GM23338 (cell line): Measurements from ENCODE around the gene CNTNAP2. TPM values are rescaled to one million over a fixed set of nuclear protein-coding genes. Genes with fewer than 3 reads are reported as not detected.

Source experiments
- ATAC-seq: fragments of 200-7000 bp; cut with Tn5 transposase; 3 replicates; pipeline ENCODE4 v1.9.1; 2020
- DNase-seq: peaks from one replicate; pipeline ENCODE4 v3.0.0-alpha.2; 2015; ENCODE audit warnings: low spot score
- H2AFZ ChIP-seq: fragments of 200-600 bp; sonication (generic); 2 replicates; pipeline ENCODE4 v1.8.0; 2016; ENCODE audit warnings: antibody characterized with exemption, mild to moderate bottlenecking, moderate library complexity
- H3F3A ChIP-seq: fragments of 200-600 bp; sonication (generic); replicated peaks from 2 replicates; pipeline ENCODE4 v1.8.0; 2017; ENCODE audit warnings: antibody characterized with exemption, mixed run types, low read depth
- H3K27ac ChIP-seq: fragments of 200-600 bp; sonication (generic); 2 replicates; pipeline ENCODE4 v1.6.1; 2016; ENCODE audit warnings: low read depth
- H3K27me3 ChIP-seq: fragments of 200-600 bp; sonication (generic); 2 replicates; pipeline ENCODE4 v1.8.0; 2016; ENCODE audit warnings: mild to moderate bottlenecking, mixed run types, moderate library complexity; ENCODE audit not compliant: insufficient read depth
- H3K36me3 ChIP-seq: fragments of 200-600 bp; sonication (generic); 2 replicates; pipeline ENCODE4 v1.8.0; 2016; ENCODE audit warnings: mild to moderate bottlenecking; ENCODE audit not compliant: insufficient read depth
- H3K4me1 ChIP-seq: fragments of 200-600 bp; sonication (generic); 2 replicates; pipeline ENCODE4 v1.8.0; 2016; ENCODE audit warnings: mild to moderate bottlenecking, moderate library complexity; ENCODE audit not compliant: insufficient read depth
- H3K4me2 ChIP-seq: fragments of 200-600 bp; sonication (generic); 2 replicates; pipeline ENCODE4 v1.7.1; 2017; ENCODE audit warnings: mixed run types
- H3K4me3 ChIP-seq: fragments of 200-600 bp; sonication (generic); 2 replicates; pipeline ENCODE4 v1.6.1; 2016; ENCODE audit warnings: mixed run types
- H3K79me2 ChIP-seq: fragments of 200-600 bp; sonication (generic); replicated peaks from 2 replicates; pipeline ENCODE4 v1.8.0; 2017; ENCODE audit warnings: mild to moderate bottlenecking; ENCODE audit not compliant: insufficient read depth
- H3K9me2 ChIP-seq: fragments of 200-600 bp; sonication (generic); 2 replicates; pipeline ENCODE4 v1.8.0; 2017; ENCODE audit not compliant: insufficient read depth
- H4K20me1 ChIP-seq: fragments of 200-600 bp; sonication (generic); replicated peaks from 2 replicates; pipeline ENCODE4 v1.8.0; 2017; ENCODE audit warnings: mild to moderate bottlenecking; ENCODE audit not compliant: insufficient read depth
- H3K27ac Mint-ChIP-seq: 2 replicates; pipeline ENCODE4 v1.8.0; 2020; ENCODE audit warnings: inconsistent platforms, mild to moderate bottlenecking, moderate library complexity, mixed read lengths
- H3K27me3 Mint-ChIP-seq: 3 replicates; pipeline ENCODE4 v1.8.0; 2022; ENCODE audit warnings: low read depth, mild to moderate bottlenecking, moderate library complexity, mixed read lengths, inconsistent platforms; ENCODE audit not compliant: insufficient read depth, poor library complexity
- H3K36me3 Mint-ChIP-seq: 3 replicates; pipeline ENCODE4 v1.8.0; 2021; ENCODE audit warnings: low read depth, mild to moderate bottlenecking, inconsistent platforms, moderate library complexity, mixed read lengths
- H3K4me1 Mint-ChIP-seq: 3 replicates; pipeline ENCODE4 v1.8.0; 2020; ENCODE audit warnings: mild to moderate bottlenecking, inconsistent platforms, mixed read lengths
- H3K4me3 Mint-ChIP-seq: 3 replicates; pipeline ENCODE4 v1.8.0; 2021; ENCODE audit warnings: moderate library complexity, mild to moderate bottlenecking, inconsistent platforms, mixed read lengths
- H3K9me3 Mint-ChIP-seq: 3 replicates; pipeline ENCODE4 v1.8.0; 2020; ENCODE audit warnings: moderate library complexity, mild to moderate bottlenecking, inconsistent platforms, mixed read lengths
- CREB1 ChIP-seq: fragments of 250-450 bp; sonication (Bioruptor Pico); IDR thresholded peaks from 2 replicates; pipeline ENCODE4 v1.5.0; 2020; ENCODE audit warnings: low read depth, mild to moderate bottlenecking, moderate library complexity
- EZH2 ChIP-seq: fragments of 200-600 bp; sonication (generic); IDR thresholded peaks from one replicate; pipeline ENCODE4 v1.8.0; 2017; ENCODE audit warnings: antibody characterized with exemption, mild to moderate bottlenecking, low read depth; ENCODE audit not compliant: unreplicated experiment
- JUNB ChIP-seq: IDR thresholded peaks from one replicate; pipeline ENCODE4 v1.6.1; 2016; ENCODE audit warnings: antibody characterized with exemption; ENCODE audit not compliant: unreplicated experiment
- NANOG ChIP-seq: IDR thresholded peaks from 2 replicates; pipeline ENCODE4 v1.6.1; 2016; ENCODE audit warnings: antibody characterized with exemption, borderline replicate concordance
- POLR2AphosphoS5 ChIP-seq: IDR thresholded peaks from 2 replicates; pipeline ENCODE4 v1.6.1; 2016; ENCODE audit warnings: antibody characterized with exemption, low read depth
- polyA plus RNA-seq: library from polyadenylated mRNA; unstranded; fragments of >200 nt; fragmentation: Nextera tagmentation; extraction: Ambion mirVana; gene quantifications from 2 replicates; pipeline ENCODE4 v1.2.1, GENCODE V29; 2016
- total RNA-seq: library from RNA; depleted of rRNA; stranded (reverse); fragments of >200 nt; shearing (Covaris generic); gene quantifications from 2 replicates; pipeline ENCODE4 v1.2.3, GENCODE V29; 2014
- TF ChIP-seq, protein P1 (sequence below): fragments of 250-450 bp; sonication (Bioruptor Pico); IDR thresholded peaks from 2 replicates; pipeline ENCODE4 v1.5.0; 2020; ENCODE audit warnings: mild to moderate bottlenecking, moderate library complexity
- TF ChIP-seq, protein P2 (sequence below): IDR thresholded peaks from 2 replicates; pipeline ENCODE4 v1.6.1; 2016; ENCODE audit warnings: antibody characterized with exemption

The CNTNAP2 gene
- total and polyA plus RNA-seq, 2 experiments from 2014 or later = 38.2 to 61.3 TPM

DNA sequence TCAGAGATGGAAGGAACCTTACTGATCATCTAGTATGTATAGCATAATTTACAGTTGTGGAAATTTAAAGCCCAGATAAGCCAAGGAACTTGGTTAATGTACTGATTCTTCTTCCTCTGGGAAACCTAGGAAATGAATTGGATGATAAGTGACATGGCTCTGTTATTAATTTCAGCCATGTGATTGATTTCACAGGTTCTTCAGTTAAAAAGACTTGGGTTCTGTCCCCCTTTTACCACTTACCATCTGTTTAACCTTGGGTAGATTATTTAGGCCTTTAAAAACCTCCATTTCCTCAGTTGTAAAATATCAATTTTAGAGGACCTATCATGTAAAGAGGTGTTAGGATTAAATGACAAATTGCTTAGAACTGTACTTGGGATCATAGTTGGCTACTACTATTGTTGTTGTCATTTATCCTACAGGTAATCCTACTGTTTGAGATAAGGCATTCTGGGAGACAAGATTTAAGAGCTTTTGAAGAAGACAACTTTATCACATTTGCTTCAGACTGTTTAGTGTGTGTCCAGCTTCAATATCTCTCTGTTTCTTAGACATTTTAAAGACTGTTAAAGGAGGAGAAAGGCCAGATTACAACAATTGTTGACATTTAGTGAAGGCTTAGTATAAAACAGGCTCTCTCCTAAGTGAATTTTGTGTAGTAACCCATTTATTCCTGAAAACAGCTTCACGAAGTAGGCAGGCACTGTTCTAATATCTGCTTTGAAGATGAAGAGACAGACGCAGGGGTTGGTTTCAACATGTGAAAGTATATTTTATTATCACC, 1476.9 kb downstream of the CNTNAP2 start (continued):
- TF ChIP-seq, protein P1, sequence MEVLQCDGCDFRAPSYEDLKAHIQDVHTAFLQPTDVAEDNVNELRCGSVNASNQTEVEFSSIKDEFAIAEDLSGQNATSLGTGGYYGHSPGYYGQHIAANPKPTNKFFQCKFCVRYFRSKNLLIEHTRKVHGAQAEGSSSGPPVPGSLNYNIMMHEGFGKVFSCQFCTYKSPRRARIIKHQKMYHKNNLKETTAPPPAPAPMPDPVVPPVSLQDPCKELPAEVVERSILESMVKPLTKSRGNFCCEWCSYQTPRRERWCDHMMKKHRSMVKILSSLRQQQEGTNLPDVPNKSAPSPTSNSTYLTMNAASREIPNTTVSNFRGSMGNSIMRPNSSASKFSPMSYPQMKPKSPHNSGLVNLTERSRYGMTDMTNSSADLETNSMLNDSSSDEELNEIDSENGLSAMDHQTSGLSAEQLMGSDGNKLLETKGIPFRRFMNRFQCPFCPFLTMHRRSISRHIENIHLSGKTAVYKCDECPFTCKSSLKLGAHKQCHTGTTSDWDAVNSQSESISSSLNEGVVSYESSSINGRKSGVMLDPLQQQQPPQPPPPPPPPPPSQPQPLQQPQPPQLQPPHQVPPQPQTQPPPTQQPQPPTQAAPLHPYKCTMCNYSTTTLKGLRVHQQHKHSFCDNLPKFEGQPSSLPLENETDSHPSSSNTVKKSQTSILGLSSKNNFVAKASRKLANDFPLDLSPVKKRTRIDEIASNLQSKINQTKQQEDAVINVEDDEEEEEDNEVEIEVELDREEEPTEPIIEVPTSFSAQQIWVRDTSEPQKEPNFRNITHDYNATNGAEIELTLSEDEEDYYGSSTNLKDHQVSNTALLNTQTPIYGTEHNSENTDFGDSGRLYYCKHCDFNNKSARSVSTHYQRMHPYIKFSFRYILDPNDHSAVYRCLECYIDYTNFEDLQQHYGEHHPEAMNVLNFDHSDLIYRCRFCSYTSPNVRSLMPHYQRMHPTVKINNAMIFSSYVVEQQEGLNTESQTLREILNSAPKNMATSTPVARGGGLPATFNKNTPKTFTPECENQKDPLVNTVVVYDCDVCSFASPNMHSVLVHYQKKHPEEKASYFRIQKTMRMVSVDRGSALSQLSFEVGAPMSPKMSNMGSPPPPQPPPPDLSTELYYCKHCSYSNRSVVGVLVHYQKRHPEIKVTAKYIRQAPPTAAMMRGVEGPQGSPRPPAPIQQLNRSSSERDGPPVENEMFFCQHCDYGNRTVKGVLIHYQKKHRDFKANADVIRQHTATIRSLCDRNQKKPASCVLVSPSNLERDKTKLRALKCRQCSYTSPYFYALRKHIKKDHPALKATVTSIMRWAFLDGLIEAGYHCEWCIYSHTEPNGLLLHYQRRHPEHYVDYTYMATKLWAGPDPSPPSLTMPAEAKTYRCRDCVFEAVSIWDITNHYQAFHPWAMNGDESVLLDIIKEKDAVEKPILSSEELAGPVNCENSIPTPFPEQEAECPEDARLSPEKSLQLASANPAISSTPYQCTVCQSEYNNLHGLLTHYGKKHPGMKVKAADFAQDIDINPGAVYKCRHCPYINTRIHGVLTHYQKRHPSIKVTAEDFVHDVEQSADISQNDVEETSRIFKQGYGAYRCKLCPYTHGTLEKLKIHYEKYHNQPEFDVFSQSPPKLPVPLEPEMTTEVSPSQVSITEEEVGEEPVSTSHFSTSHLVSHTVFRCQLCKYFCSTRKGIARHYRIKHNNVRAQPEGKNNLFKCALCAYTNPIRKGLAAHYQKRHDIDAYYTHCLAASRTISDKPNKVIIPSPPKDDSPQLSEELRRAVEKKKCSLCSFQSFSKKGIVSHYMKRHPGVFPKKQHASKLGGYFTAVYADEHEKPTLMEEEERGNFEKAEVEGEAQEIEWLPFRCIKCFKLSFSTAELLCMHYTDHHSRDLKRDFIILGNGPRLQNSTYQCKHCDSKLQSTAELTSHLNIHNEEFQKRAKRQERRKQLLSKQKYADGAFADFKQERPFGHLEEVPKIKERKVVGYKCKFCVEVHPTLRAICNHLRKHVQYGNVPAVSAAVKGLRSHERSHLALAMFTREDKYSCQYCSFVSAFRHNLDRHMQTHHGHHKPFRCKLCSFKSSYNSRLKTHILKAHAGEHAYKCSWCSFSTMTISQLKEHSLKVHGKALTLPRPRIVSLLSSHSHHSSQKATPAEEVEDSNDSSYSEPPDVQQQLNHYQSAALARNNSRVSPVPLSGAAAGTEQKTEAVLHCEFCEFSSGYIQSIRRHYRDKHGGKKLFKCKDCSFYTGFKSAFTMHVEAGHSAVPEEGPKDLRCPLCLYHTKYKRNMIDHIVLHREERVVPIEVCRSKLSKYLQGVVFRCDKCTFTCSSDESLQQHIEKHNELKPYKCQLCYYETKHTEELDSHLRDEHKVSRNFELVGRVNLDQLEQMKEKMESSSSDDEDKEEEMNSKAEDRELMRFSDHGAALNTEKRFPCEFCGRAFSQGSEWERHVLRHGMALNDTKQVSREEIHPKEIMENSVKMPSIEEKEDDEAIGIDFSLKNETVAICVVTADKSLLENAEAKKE (CRISPR knock-in tag) = no peak
- no peak for TF ChIP-seq JUNB
- TF ChIP-seq EZH2 = no peak
- no peak for TF ChIP-seq CREB1 (CRISPR knock-in tag)

DNA sequence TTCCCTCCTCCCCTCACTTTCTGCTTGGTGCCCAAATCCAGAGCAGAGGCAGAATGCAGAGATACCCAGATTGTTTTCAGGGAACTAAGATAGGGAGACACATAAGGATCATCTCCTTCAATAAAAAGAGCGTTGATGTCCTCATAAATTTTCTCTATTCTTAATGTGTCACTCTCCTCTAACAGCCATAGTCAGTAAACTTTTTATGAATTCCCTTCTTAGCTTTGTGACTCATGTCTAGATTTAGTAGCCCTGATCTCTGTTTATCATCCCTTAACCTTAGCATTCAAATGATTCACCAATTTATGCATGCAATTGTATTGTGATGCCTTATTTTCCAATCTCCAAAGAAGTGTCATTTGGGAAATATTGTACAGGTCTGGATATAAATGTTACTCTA, 1478.4 kb downstream of the CNTNAP2 start:
- H3K27me3 Mint-ChIP-seq = peaks cover 1% of the 10 kb centered on the region
- H3K36me3 ChIP-seq = no peaks in the 10 kb centered on the region
- H4K20me1 ChIP-seq = no peaks in the 10 kb centered on the region
- ATAC-seq = no peak
- no peak overlapping the region for H2AFZ ChIP-seq
- H3K4me1 ChIP-seq = no peaks in the 10 kb centered on the region
- no peaks in the 10 kb centered on the region for H3K79me2 ChIP-seq
- no peak overlapping the region for H3K27ac ChIP-seq
- no peak for DNase-seq
- peaks cover 4% of the 10 kb centered on the region; the same call in 1 of the 3 replicates for H3K4me1 Mint-ChIP-seq
- H3K27me3 ChIP-seq = no peaks in the 10 kb centered on the region
- peaks cover 18% of the 10 kb centered on the region; the same call in 2 of the 3 replicates for H3K36me3 Mint-ChIP-seq
- no peaks in the 10 kb centered on the region for H3F3A ChIP-seq
- peaks cover 4% of the 10 kb centered on the region; the same call in 1 of the 2 replicates for H3K9me2 ChIP-seq
- no peak overlapping the region for H3K4me3 Mint-ChIP-seq
- H3K27ac Mint-ChIP-seq = no peak overlapping the region
- no peak overlapping the region for H3K4me3 ChIP-seq
- H3K9me3 Mint-ChIP-seq = peaks cover 33% of the 10 kb centered on the region
- H3K4me2 ChIP-seq = no peak overlapping the region
- no peak for TF ChIP-seq NANOG
- TF ChIP-seq JUNB = no peak
- TF ChIP-seq, protein P2, sequence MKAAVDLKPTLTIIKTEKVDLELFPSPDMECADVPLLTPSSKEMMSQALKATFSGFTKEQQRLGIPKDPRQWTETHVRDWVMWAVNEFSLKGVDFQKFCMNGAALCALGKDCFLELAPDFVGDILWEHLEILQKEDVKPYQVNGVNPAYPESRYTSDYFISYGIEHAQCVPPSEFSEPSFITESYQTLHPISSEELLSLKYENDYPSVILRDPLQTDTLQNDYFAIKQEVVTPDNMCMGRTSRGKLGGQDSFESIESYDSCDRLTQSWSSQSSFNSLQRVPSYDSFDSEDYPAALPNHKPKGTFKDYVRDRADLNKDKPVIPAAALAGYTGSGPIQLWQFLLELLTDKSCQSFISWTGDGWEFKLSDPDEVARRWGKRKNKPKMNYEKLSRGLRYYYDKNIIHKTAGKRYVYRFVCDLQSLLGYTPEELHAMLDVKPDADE = no peak
- TF ChIP-seq, protein P1 (CRISPR knock-in tag) = no peak
- no peak for TF ChIP-seq POLR2AphosphoS5
